Parathyroid adenoma (tissue), 2 donors: ENCODE data around the gene AP1B1.

Experiments
- H2AFZ ChIP-seq: fragments of 300-600 bp; sonication (generic); one replicate; pipeline ENCODE4 v1.7.0; 2017; ENCODE audit warnings: antibody characterized with exemption, mild to moderate bottlenecking
- H3K27ac ChIP-seq: fragments of 300-600 bp; sonication (generic); one replicate; pipeline ENCODE4 v1.7.0; 2017
- H3K27me3 ChIP-seq: fragments of 300-600 bp; sonication (generic); one replicate; pipeline ENCODE4 v1.7.0; 2017; ENCODE audit warnings: low read length; ENCODE audit not compliant: control insufficient read depth, insufficient read depth
- H3K36me3 ChIP-seq: fragments of 300-600 bp; sonication (generic); one replicate; pipeline ENCODE4 v1.7.0; 2017; ENCODE audit warnings: low read length; ENCODE audit not compliant: control insufficient read depth, insufficient read depth
- H3K4me1 ChIP-seq: fragments of 300-600 bp; sonication (generic); one replicate; pipeline ENCODE4 v1.7.0; 2017; ENCODE audit warnings: control low read depth
- H3K4me2 ChIP-seq: fragments of 300-600 bp; sonication (generic); one replicate; pipeline ENCODE4 v1.7.0; 2017; ENCODE audit warnings: low read length
- H3K4me3 ChIP-seq: fragments of 300-600 bp; sonication (generic); one replicate; pipeline ENCODE4 v1.7.0; 2017; ENCODE audit warnings: low read depth, low read length
- H3K79me2 ChIP-seq: fragments of 300-600 bp; sonication (generic); one replicate; pipeline ENCODE4 v1.7.0; 2017; ENCODE audit warnings: control low read depth
- H3K9ac ChIP-seq: fragments of 300-600 bp; sonication (generic); one replicate; pipeline ENCODE4 v1.7.0; 2017; ENCODE audit warnings: mild to moderate bottlenecking
- H3K9me3 ChIP-seq: fragments of 300-600 bp; sonication (generic); one replicate; pipeline ENCODE4 v1.7.0; 2017; ENCODE audit warnings: low read length; ENCODE audit not compliant: control insufficient read depth
- CTCF ChIP-seq: fragments of 300-600 bp; sonication (generic); IDR thresholded peaks from one replicate; pipeline ENCODE4 v1.7.0; 2017; ENCODE audit warnings: antibody characterized with exemption, mild to moderate bottlenecking
- donor health status: primary hyperparathyroidism.

The AP1B1 gene

GRCh38 chr22:29312218-29313125, 75.9 kb downstream of the AP1B1 start:
- Histone ChIP-seq H3K27ac (no peak overlapping the region), H3K9me3 (no peaks in the 10 kb centered on the region), H3K4me1 (no peaks in the 10 kb centered on the region), H3K9ac (no peak overlapping the region), H3K36me3 (no peaks in the 10 kb centered on the region), H3K4me2 (no peak overlapping the region), H3K27me3 (peaks cover 12% of the 10 kb centered on the region), H3K79me2 (no peaks in the 10 kb centered on the region), H2AFZ (no peak overlapping the region), H3K4me3 (no peak overlapping the region)
- no peak for TF ChIP-seq CTCF

- H3K27me3 ChIP-seq, result peaks cover 12% of the 10 kb centered on the region
Measured at GRCh38 chr22:29311464-29312217, 76.7 kb downstream of the AP1B1 start.

GRCh38 chr22:29310863-29311339, 77.5 kb downstream of the AP1B1 start:
- Histone ChIP-seq H3K9ac (no peak overlapping the region), H3K79me2 (no peaks in the 10 kb centered on the region), H3K27ac (no peak overlapping the region), H2AFZ (no peak overlapping the region), H3K4me1 (no peaks in the 10 kb centered on the region), H3K27me3 (peaks cover 12% of the 10 kb centered on the region), H3K9me3 (no peaks in the 10 kb centered on the region), H3K4me2 (peak overlapping the region; percentile 30), H3K4me3 (no peak overlapping the region), H3K36me3 (no peaks in the 10 kb centered on the region)
- TF ChIP-seq CTCF, result no peak

More at GRCh38 chr22:29311464-29312217, 76.7 kb downstream of the AP1B1 start:
- Histone ChIP-seq H3K4me2 (no peak overlapping the region), H3K9ac (no peak overlapping the region), H2AFZ (no peak overlapping the region), H3K79me2 (no peaks in the 10 kb centered on the region), H3K4me3 (no peak overlapping the region), H3K9me3 (no peaks in the 10 kb centered on the region), H3K36me3 (no peaks in the 10 kb centered on the region), H3K4me1 (no peaks in the 10 kb centered on the region), H3K27ac (no peak overlapping the region)
- TF ChIP-seq CTCF, result no peak

- no peak overlapping the region for H3K27ac ChIP-seq
- H3K36me3 ChIP-seq, result no peaks in the 10 kb centered on the region
- no peak overlapping the region for H2AFZ ChIP-seq
- no peak for TF ChIP-seq CTCF
- H3K4me3 ChIP-seq, result no peak overlapping the region
- H3K4me1 ChIP-seq, result no peaks in the 10 kb centered on the region
- no peaks in the 10 kb centered on the region for H3K9me3 ChIP-seq
- no peaks in the 10 kb centered on the region for H3K79me2 ChIP-seq
- peak overlapping the region; percentile 30 for H3K4me2 ChIP-seq
- peaks cover 12% of the 10 kb centered on the region for H3K27me3 ChIP-seq
- H3K9ac ChIP-seq, result no peak overlapping the region
Measured at GRCh38 chr22:29310065-29310862, 78.1 kb downstream of the AP1B1 start.
